T47D (cell line): ENCODE measurements around the gene SPAG7.

ENCODE experiments used
- DNase-seq, 2 experiments: peaks; one replicate each; pipeline versions ENCODE4 v3.0.0 to v3.0.0-alpha.2; 2011 to 2012; ENCODE audit warnings: low read depth in 1 of 2, low spot score in 1 of 2
- JUND ChIP-seq: IDR thresholded peaks from 2 replicates; pipeline ENCODE4 v1.6.1; 2012; ENCODE audit warnings: low read depth
- in situ Hi-C: cut with HindIII; loops from 2 replicates; pipeline ENCODE4 v1.10.0; 2016; ENCODE audit warnings: low sequenced_read_pairs, low pct_unique_long_range_greater_than_20kb

The SPAG7 gene

DNA sequence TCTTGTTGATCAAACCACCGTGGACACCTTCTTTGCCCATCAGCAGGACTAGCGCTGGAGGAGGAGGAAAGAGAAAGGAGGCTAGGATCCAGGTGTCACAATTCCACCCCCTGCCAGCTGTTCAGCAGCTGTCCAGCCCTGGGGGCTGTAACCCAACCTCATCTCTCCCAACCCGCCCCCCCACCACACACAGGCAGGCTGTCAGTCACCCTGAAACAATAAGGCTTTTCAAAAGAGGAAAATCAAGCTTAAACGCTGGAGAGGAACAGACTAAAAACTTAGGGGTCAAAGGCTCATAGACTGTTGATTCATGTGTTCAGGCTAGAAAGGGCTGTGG lies 21.7 kb downstream of the SPAG7 start:
- no peak for DNase-seq
- in situ Hi-C loops: no loop called here
- TF ChIP-seq JUND: no peak

DNA sequence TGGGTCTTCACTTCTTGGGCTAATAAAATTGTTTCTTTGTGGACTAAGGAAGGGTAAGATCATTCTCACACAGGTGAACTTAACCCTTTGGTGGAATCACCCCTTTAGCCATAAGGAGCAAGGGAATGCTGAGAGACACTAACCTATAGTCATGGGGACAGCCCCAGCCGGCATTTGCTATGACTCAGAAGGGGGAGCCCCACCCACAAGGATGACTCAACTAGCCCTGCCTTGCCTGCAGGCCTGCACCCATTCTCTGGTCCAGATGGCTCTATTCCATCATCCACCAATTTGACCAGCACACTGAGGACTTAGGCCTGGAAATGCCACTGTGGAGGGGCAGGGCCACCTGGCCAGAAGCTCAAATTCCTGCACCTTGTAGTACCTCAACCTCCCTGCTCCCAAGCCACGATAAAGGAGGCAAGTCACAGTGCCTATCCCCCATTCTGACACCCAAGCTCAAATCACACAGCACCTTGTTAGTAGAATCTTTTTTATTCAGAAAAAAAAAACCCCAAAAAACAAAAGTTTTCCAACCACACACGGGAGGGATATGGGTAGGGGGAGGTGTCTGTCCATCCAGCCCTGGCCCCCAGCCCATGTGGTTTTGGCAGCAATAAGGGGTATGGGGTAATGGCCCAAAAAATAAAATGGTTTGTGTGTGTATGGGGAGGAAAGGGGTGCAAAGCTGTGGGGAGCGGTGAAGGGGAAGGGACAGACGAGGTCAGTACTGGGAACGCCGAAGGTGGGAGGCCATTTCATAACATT lies 22.3 kb downstream of the SPAG7 start:
- in situ Hi-C loops: no loop called here
- peak; percentile 45; the same call in 1 of the 2 replicates for TF ChIP-seq JUND
- DNase-seq: peak in 1 of 2 experiments; percentile 78

DNA sequence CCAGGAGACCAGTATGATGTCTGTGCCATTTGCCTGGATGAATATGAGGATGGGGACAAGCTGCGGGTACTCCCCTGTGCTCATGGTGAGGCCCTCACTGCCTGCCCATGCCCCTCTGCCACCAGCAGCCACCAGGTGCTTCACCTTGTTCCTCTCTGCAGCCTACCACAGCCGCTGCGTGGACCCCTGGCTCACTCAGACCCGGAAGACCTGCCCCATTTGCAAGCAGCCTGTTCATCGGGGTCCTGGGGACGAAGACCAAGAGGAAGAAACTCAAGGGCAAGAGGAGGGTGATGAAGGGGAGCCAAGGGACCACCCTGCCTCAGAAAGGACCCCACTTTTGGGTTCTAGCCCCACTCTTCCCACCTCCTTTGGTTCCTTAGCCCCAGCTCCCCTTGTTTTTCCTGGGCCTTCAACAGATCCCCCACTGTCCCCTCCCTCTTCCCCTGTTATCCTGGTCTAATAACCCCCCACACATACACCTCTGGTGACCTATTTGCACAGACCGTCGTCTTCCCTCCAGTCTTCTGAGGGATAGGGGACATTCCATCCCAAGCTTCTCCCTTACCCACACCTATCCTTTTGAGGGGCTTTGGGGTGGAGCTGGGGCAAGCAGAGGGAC lies 23.0 kb downstream of the SPAG7 start:
- in situ Hi-C loops: no loop called here
- no peak for TF ChIP-seq JUND
- no peak for DNase-seq

DNA sequence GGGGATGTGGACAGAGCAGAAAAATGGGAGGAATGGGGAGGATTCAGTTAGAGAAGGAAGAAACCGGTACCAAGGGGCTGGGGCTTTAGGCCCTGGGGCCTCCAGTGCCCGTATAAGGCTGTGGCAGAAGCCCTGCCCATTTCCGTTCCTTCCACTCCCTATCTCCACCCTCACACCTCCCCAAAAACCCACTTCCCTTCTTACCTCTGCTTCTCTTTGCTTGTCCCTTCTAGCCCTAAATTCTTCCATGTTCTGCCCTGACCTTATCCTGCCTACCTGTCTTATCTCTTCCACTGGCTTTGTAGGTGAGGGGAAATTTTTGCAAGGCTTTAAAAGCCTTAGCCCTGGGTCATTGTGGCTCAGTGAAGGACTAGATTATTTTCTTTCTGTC lies 23.5 kb downstream of the SPAG7 start:
- no peak for TF ChIP-seq JUND
- in situ Hi-C loops: no loop called here

DNA sequence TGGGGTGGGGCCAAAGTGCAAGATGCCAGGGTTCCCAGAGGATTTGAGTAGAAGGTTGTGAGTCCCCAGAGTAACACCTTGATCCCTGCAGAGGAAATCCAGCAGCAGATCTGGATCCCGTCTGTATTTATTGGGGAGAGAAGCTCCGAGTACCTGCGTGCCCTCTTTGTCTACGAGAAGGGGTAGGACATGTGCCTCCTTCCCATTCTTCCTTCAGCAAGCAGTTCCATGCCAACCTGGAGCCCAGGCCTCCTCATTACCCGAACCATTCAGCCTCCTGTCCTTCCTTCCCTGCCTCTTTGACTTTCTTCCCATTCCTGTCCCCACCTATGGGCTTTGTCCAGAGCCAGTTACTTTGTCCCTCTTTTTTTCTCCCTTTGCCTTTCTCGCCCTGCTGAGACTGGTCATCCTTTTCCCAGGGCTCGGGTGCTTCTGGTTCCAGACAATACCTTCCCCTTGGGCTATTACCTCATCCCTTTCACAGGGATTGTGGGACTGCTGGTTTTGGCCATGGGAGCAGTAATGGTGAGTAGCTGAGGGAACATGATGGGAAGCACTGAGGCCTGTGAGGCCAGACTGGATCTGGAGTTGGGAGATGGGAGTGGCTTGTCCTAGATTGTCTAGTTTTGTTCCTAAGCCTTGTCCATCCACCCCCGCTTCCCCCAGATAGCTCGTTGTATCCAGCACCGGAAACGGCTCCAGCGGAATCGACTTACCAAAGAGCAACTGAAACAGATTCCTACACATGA lies 24.7 kb downstream of the SPAG7 start:
- no peak for TF ChIP-seq JUND
- DNase-seq: no peak
- in situ Hi-C loops: no loop called here

More for the DNA sequence above, 23.5 kb downstream of the SPAG7 start:
- DNase-seq: no peak

DNA sequence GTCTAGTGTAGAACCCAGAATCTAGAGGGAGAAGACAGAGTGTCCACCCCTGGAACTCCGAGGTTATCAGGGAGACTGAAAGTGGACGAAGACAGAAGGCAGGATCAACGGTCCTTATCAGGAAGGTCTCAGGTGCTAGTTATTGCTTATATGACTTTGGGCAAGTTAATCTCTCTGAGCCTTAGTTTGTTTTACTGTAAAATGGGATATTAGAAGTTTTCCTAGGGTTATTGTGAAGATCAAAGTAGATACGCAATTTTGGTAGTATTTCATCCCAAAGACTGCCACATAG lies 26.4 kb downstream of the SPAG7 start:
- no peak for DNase-seq
- in situ Hi-C loops: no loop called here
- TF ChIP-seq JUND: no peak

DNA sequence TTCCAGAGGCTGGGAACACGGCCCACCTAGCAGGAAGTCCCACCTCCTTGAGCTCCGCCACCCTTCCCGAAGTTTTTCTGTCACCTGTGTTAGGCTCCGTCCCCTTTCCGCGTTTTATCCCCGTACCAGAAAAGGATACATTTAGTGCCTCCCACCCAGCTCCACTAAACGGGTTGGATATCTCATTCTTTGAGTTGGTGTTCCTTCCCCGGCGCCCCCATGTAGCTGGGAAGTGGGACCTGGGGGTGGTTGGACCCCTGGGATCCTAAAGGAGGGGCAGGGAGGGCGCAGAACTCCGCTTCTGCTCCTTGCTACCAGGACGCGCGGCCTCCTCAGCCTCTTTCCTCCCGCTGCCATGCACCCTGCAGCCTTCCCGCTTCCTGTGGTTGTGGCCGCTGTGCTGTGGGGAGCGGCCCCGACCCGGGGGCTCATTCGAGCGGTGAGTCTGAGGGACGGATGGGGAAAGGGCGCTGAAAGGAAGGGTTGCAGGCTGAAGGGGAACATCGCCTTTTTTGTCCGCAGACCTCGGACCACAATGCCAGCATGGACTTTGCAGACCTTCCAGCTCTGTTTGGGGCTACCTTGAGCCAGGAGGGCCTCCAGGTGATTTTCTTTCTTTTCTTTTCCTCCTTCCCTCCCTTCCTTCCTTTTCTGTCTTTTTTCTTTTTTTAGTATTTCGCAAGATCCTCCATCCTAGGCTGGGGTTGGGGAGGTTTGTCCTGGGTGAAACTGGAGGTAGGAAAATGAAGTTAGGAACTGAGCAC lies 26.9 kb downstream of the SPAG7 start:
- peak in 1 of 2 experiments; percentile 59 for DNase-seq
- no peak for TF ChIP-seq JUND
- in situ Hi-C loops: no loop called here

DNA sequence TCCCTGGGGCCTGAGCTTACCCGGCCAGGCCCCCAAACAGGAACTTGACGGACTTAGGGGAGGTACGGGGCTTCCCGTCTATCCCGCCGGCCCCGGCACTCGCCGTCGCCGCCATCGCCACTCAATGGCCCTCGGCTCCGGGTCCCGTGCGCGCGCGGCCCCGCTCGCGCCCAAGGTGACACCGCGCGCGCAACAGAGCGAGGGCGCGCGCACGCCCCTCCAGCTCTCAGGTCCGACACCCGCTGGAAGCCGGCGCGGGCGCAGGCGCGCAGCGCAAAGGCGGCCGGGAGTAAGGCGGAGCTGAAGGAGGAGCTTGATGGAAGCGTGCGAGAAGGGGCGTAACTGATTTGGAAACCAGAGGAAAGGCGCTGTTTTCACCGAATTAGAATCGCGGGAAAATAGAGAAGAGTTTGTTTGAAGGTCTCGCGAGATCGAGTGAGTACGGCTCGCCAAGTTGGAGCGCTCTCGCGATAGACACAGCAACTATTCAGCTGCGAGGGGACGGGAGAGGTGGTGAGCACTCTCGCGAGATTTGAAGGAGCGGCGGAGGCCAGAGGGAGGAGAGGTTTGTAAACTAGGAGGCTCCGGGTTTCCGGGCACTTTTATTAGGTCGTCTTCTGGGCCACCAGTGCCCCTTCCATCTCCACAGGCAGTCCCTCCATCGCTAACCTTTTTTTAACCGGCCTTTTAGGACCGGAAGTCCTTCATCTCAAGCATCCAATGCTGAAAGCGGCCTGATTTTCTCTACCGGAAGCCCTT lies 27.6 kb downstream of the SPAG7 start, which contains the start of the genes RNF167 and SLC25A11:
Gene RNF167 (plus strand): TSS at position 473 of the 759 bp plus-strand sequence. CDS start 642 bp downstream, outside the sequence.
Gene SLC25A11 (minus strand): TSS at position 251 of the 759 bp plus-strand sequence. CDS start 136 bp downstream, at position 115.
- in situ Hi-C loops: no loop called here
- DNase-seq: peak; percentile 93 to 99
- TF ChIP-seq JUND: no peak

DNA sequence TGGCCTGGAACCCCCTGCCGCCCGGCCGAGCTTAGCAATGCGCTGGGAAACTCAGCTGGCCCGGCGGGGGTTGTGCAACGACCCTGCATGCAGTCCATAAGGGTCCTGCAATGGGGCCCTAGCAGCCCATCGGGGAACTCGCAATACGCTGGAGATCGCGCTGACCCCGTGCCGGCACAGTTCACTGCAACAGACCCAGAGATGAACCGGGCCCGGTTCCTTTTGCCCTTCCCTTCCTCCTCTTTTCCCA lies 28.1 kb downstream of the SPAG7 start:
- in situ Hi-C loops: no loop called here
- TF ChIP-seq JUND: no peak
- DNase-seq: no peak

DNA sequence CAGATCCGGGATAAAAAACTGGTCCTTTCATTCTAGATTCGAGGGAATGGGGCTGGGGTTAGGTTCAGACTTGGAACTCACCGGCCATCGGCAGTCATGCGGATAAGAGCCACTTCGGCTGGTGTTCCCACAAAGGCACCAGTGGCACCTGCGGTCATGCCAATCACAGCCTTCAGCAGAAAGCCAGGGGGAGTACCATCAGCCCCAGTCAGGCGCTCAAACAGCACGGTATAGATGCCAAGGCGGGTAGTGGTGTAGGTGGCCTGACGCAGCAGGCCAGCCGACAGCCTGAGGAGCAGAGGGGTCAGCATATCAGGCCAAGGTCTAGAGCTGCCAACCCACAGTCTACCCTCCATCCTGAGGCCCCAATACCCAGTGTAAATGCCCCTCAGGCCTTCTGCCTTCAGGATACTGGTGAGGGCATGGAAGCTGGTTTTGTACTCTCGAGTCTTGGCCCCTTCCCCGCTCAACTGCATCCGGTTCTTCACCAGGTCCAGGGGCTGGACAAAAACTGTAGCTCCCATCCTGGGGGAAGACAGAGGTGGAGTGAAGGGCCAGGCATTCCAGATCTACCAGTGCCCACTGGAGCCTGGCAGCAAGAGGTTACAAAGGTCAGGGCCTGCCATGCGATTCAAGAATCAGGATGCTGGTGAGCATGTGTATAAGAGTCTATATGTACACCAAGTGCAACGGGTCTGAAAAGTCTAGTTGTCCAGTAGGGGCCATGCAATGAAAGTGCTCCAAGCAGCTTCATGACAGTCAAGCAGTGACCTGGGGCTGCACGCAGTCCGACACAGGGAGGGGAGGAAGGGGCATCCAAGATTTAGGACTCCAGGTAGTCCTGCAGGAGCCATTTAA lies 28.7 kb downstream of the SPAG7 start:
- no peak for DNase-seq
- in situ Hi-C loops: no loop called here
- TF ChIP-seq JUND: no peak

DNA sequence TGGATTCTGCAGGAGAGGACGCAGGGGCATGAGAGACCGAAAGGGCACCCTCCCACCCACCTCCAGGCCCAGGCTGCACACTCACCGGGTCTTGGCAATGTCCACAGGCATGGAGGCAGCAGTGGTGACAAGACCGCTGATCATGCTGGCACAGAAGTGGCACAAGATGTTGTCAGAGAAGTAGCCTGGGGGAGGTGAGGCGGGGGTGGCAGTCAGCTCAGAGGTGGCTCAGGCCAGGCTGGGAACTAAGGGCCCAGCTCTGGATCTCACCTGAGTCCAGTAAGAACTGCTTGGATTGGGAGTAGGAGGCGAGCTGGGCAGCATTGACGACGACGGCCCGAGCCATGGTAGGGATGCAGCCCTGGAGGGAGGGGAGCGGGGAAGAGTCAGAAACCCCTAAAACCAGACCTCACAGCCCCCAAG lies 29.5 kb downstream of the SPAG7 start:
- no peak for DNase-seq
- no peak for TF ChIP-seq JUND
- in situ Hi-C loops: no loop called here
